ENCODE data around the gene KCNJ4.
"Not testable (repeated sequence)": the region's sequence is repeated elsewhere in the genome, so short reads cannot be mapped to it uniquely, and the experiment has no call there.

KCNJ4 gene

GRCh38 chr22:38403812-38404211 is 51.2 kb downstream of the KCNJ4 start:
- no peak for DNase-seq (ENCODE audit: low read depth)
- no peak for TF ChIP-seq CTCF (conservative IDR thresholded peaks at IDR 0.05; ENCODE audit: control insufficient read depth, insufficient read depth, low read depth, low read length)

GRCh38 chr22:38402204-38402603 is 52.8 kb downstream of the KCNJ4 start:
- no peak for DNase-seq (ENCODE audit: low read depth)
- no peak overlapping the region for H3K4me3 ChIP-seq (ENCODE audit: control insufficient read depth, low read depth, low read length)
- TF ChIP-seq CTCF (conservative IDR thresholded peaks at IDR 0.05; ENCODE audit: control insufficient read depth, insufficient read depth, low read depth, low read length): no peak

More at GRCh38 chr22:38403812-38404211, 51.2 kb downstream of the KCNJ4 start:
- no peak overlapping the region for H3K4me3 ChIP-seq (ENCODE audit: control insufficient read depth, low read depth, low read length)

GRCh38 chr22:38401336-38402084 is 53.5 kb downstream of the KCNJ4 start:
- no peak for DNase-seq (ENCODE audit: low read depth)
- no peak overlapping the region for H3K4me3 ChIP-seq (ENCODE audit: control insufficient read depth, low read depth, low read length)
- TF ChIP-seq CTCF (conservative IDR thresholded peaks at IDR 0.05; ENCODE audit: control insufficient read depth, insufficient read depth, low read depth, low read length): no peak

GRCh38 chr22:38400256-38400655 is 54.7 kb downstream of the KCNJ4 start:
- not testable (repeated sequence) for DNase-seq (ENCODE audit: low read depth); H3K4me3 ChIP-seq (ENCODE audit: control insufficient read depth, low read depth, low read length)

GRCh38 chr22:38398609-38399461 is 56.2 kb downstream of the KCNJ4 start:
- H3K4me3 ChIP-seq (ENCODE audit: control insufficient read depth, low read depth, low read length): peak overlapping the region; percentile 63

GRCh38 chr22:38398181-38398608 is 56.8 kb downstream of the KCNJ4 start:
- DNase-seq (ENCODE audit: low read depth): peak; percentile 3
- peak overlapping the region; percentile 63 for H3K4me3 ChIP-seq (ENCODE audit: control insufficient read depth, low read depth, low read length)

More at GRCh38 chr22:38398609-38399461, 56.2 kb downstream of the KCNJ4 start:
- no peak for TF ChIP-seq CTCF (conservative IDR thresholded peaks at IDR 0.05; ENCODE audit: control insufficient read depth, insufficient read depth, low read depth, low read length)
- DNase-seq (ENCODE audit: low read depth): peak; percentile 55

GRCh38 chr22:38397189-38398085 is 57.6 kb downstream of the KCNJ4 start:
- TF ChIP-seq CTCF (conservative IDR thresholded peaks at IDR 0.05; ENCODE audit: control insufficient read depth, insufficient read depth, low read depth, low read length): no peak
- DNase-seq (ENCODE audit: low read depth): peak; percentile 37
- H3K4me3 ChIP-seq (ENCODE audit: control insufficient read depth, low read depth, low read length): peak overlapping the region; percentile 63

- not testable (repeated sequence) for H3K4me3 ChIP-seq (ENCODE audit: control insufficient read depth, low read depth, low read length); DNase-seq (ENCODE audit: low read depth)
These were observed 58.4 kb downstream of the KCNJ4 start for GRCh38 chr22:38396440-38397069.

GRCh38 chr22:38395944-38396343 is 59.1 kb downstream of the KCNJ4 start:
- not testable (repeated sequence) for H3K4me3 ChIP-seq (ENCODE audit: control insufficient read depth, low read depth, low read length); DNase-seq (ENCODE audit: low read depth)

- H3K4me3 ChIP-seq (ENCODE audit: control insufficient read depth, low read depth, low read length); DNase-seq (ENCODE audit: low read depth): not testable (repeated sequence)
These were observed 59.9 kb downstream of the KCNJ4 start for GRCh38 chr22:38394929-38395624.

Data from fibroblast of mammary gland (primary cell).